ENCODE results near the gene KRT40.

KRT40 gene

GRCh38 chr17:40936437-40936971 lies 47.6 kb downstream of the KRT40 start:
- no peak for DNase-seq
- Histone ChIP-seq H3K27me3 (replicated peaks) (no peaks in the 10 kb centered on the region), H3K36me3 (replicated peaks) (no peaks in the 10 kb centered on the region), H3K27ac (no peak overlapping the region), H3K4me3 (ENCODE audit: low read depth, low read length) (no peak overlapping the region)
- TF ChIP-seq CTCF (IDR thresholded peaks at IDR 0.05; ENCODE audit: low read depth, low read length, missing control alignments), result no peak
- in situ Hi-C loops (cut with HindIII; ENCODE audit: low pct_ligation_motif_present, low sequenced_read_pairs), result no loop called here

GRCh38 chr17:40935624-40936023 lies 48.5 kb downstream of the KRT40 start:
- Histone ChIP-seq H3K27ac (no peak overlapping the region), H3K27me3 (replicated peaks) (no peaks in the 10 kb centered on the region), H3K4me3 (ENCODE audit: low read depth, low read length) (no peak overlapping the region), H3K36me3 (replicated peaks) (no peaks in the 10 kb centered on the region)
- in situ Hi-C loops (cut with HindIII; ENCODE audit: low pct_ligation_motif_present, low sequenced_read_pairs), result no loop called here
- no peak for TF ChIP-seq CTCF (IDR thresholded peaks at IDR 0.05; ENCODE audit: low read depth, low read length, missing control alignments)
- DNase-seq, result peak; percentile 50

GRCh38 chr17:40932608-40933007 lies 51.5 kb downstream of the KRT40 start:
- no peak for TF ChIP-seq CTCF (IDR thresholded peaks at IDR 0.05; ENCODE audit: low read depth, low read length, missing control alignments)
- H3K36me3 ChIP-seq (replicated peaks), result no peaks in the 10 kb centered on the region
- no peaks in the 10 kb centered on the region for H3K27me3 ChIP-seq (replicated peaks)
- no peak overlapping the region for H3K4me3 ChIP-seq (ENCODE audit: low read depth, low read length)
- H3K27ac ChIP-seq, result no peak overlapping the region
- no peak for DNase-seq
- in situ Hi-C loops (cut with HindIII; ENCODE audit: low pct_ligation_motif_present, low sequenced_read_pairs), result no loop called here

- Histone ChIP-seq H3K27ac (no peak overlapping the region), H3K27me3 (replicated peaks) (no peaks in the 10 kb centered on the region), H3K36me3 (replicated peaks) (no peaks in the 10 kb centered on the region), H3K4me3 (ENCODE audit: low read depth, low read length) (no peak overlapping the region)
- in situ Hi-C loops (cut with HindIII; ENCODE audit: low pct_ligation_motif_present, low sequenced_read_pairs), result no loop called here
- TF ChIP-seq CTCF (IDR thresholded peaks at IDR 0.05; ENCODE audit: low read depth, low read length, missing control alignments), result no peak
- DNase-seq, result no peak
Observed at GRCh38 chr17:40931311-40931710, 52.8 kb downstream of the KRT40 start.

All from brain microvascular endothelial cell (primary cell).